Mucosa of descending colon (tissue), 3 donors: Measurements from ENCODE around the gene ASTN2. TPM values are rescaled to one million over a fixed set of nuclear protein-coding genes. Genes with fewer than 3 reads are reported as not detected.

Experiments
- ATAC-seq: fragments of 200-7000 bp; cut with Tn5 transposase; one replicate; pipeline ENCODE4 v1.9.1; 2020; ENCODE audit warnings: mild to moderate bottlenecking, moderate library complexity
- DNase-seq, 3 donors: peaks; one replicate each; pipeline ENCODE4 v3.0.0-alpha.2; 2020
- H3K36me3 ChIP-seq: fragments of 200-600 bp; one replicate; pipeline ENCODE4 v1.8.0; 2021; ENCODE audit warnings: low read depth, mild to moderate bottlenecking
- H3K4me1 ChIP-seq: fragments of 200-600 bp; one replicate; pipeline ENCODE4 v1.8.0; 2021; ENCODE audit warnings: low read depth, mild to moderate bottlenecking
- H3K4me3 ChIP-seq: fragments of 200-600 bp; one replicate; pipeline ENCODE4 v1.8.0; 2021; ENCODE audit warnings: mild to moderate bottlenecking
- H3K9me3 ChIP-seq: fragments of 200-600 bp; one replicate; pipeline ENCODE4 v1.8.0; 2021; ENCODE audit warnings: mild to moderate bottlenecking
- CTCF ChIP-seq: fragments of 200-600 bp; IDR thresholded peaks from one replicate; pipeline ENCODE4 v1.8.0; 2022; ENCODE audit warnings: antibody characterized with exemption, mild to moderate bottlenecking
- intact Hi-C, 2 donors: fragments of 100-400 bp; cut with DNase I in 1 of 2; cut with micrococcal nuclease in 1 of 2; formaldehyde crosslinking; loops; one replicate each; pipeline versions ENCODE4 v1.11.0 to v1.11.1; 2022; cut with DNase I, micrococcal nuclease
- total RNA-seq, 3 donors: library from RNA; stranded (reverse); fragmentation: NEBNext Ultra II Directional in 2 of 3; extraction: Animal tissue kit (Norgen Biotek cat#: 25700) in 2 of 3; gene quantifications; one replicate each; pipeline versions ENCODE4 v1.2.1 to v1.2.4, GENCODE V29; 2021 to 2023
- donor health status: DM: no; HTN: no; CAD: no; lungs with moderate emphysema.
- donor health status: DM: no; HTN: no; CAD: no.
- donor health status: DM: no; HTN: yes; CAD: no.

Gene ASTN2
- total RNA-seq, 3 donors from 2014 or later: 3.5 to 6.1 (median 5.4) TPM

- Histone ChIP-seq H3K4me3 (no peak overlapping the region), H3K36me3 (no peaks in the 10 kb centered on the region), H3K9me3 (peaks cover 7% of the 10 kb centered on the region), H3K4me1 (no peaks in the 10 kb centered on the region)
- TF ChIP-seq CTCF: no peak
- DNase-seq (no peak), ATAC-seq (no peak)
- intact Hi-C loops: no loop called here
These were observed 962.6 kb downstream of the ASTN2 start for GRCh38 chr9:116452227-116452626.

GRCh38 chr9:116451500-116452115 lies 963.2 kb downstream of the ASTN2 start:
- TF ChIP-seq CTCF: no peak
- ATAC-seq (no peak), DNase-seq (no peak)
- peaks cover 3% of the 10 kb centered on the region for H3K9me3 ChIP-seq
- H3K4me1 ChIP-seq: no peaks in the 10 kb centered on the region
- H3K4me3 ChIP-seq: no peak overlapping the region
- no peaks in the 10 kb centered on the region for H3K36me3 ChIP-seq
- intact Hi-C loops: no loop called here

- TF ChIP-seq CTCF: no peak
- DNase-seq (no peak), ATAC-seq (no peak)
- no peaks in the 10 kb centered on the region for H3K9me3 ChIP-seq
- intact Hi-C loops: no loop called here
- no peaks in the 10 kb centered on the region for H3K36me3 ChIP-seq
- no peak overlapping the region for H3K4me3 ChIP-seq
- H3K4me1 ChIP-seq: no peaks in the 10 kb centered on the region
These were observed 964.3 kb downstream of the ASTN2 start for GRCh38 chr9:116450378-116451139.

GRCh38 chr9:116449949-116450348 lies 964.9 kb downstream of the ASTN2 start:
- H3K4me3 ChIP-seq: no peak overlapping the region
- TF ChIP-seq CTCF: no peak
- no peaks in the 10 kb centered on the region for H3K36me3 ChIP-seq
- ATAC-seq (no peak), DNase-seq (no peak)
- H3K9me3 ChIP-seq: no peaks in the 10 kb centered on the region
- intact Hi-C loops: no loop called here
- no peaks in the 10 kb centered on the region for H3K4me1 ChIP-seq

GRCh38 chr9:116448431-116448830 lies 966.4 kb downstream of the ASTN2 start:
- H3K36me3 ChIP-seq: no peaks in the 10 kb centered on the region
- no peaks in the 10 kb centered on the region for H3K4me1 ChIP-seq
- no peak for TF ChIP-seq CTCF
- no peak overlapping the region for H3K4me3 ChIP-seq
- no peak for DNase-seq
- intact Hi-C loops: no loop called here
- no peaks in the 10 kb centered on the region for H3K9me3 ChIP-seq
- no peak for ATAC-seq
